IMR-90 (cell line): Measurements from ENCODE around the gene MT3. TPM values are rescaled to one million over a fixed set of nuclear protein-coding genes. Genes with fewer than 3 reads are reported as not detected.

ENCODE experiments used
- ATAC-seq: fragments of 200-7000 bp; cut with Tn5 transposase; 2 replicates; pipeline ENCODE4 v1.9.1; 2020; ENCODE audit warnings: low read depth, mild to moderate bottlenecking, moderate library complexity
- BruUV-seq: library from RNA; stranded (reverse); fragments of 400-500 nt; replicated peaks from 2 replicates; lab custom pipeline; 2021; lab: Mats Ljungman, UMichigan
- CTCF ChIA-PET: fragments of 300-600 bp; formaldehyde crosslinking; extraction: SDS; loops from one replicate; lab custom pipeline; 2021; ENCODE audit warnings: antibody characterized with exemption; lab: Yijun Ruan, JAX
- POLR2A ChIA-PET: fragments of 300-600 bp; sonication (Branson Sonifier 250); formaldehyde crosslinking; loops from one replicate; lab custom pipeline; 2022; ENCODE audit warnings: antibody characterized with exemption; ENCODE audit not compliant: unreplicated experiment; lab: Charles Lee
- DNase-seq: peaks from one replicate; pipeline ENCODE4 v3.0.0; 2013
- H2AFZ ChIP-seq: replicated peaks from 2 replicates; pipeline ENCODE3; 2013; ENCODE audit warnings: low read length, mild to moderate bottlenecking; ENCODE audit not compliant: poor library complexity
- H2AK5ac ChIP-seq: 2 replicates; pipeline ENCODE4 v1.6.1; 2013; ENCODE audit warnings: low read depth, low read length, inconsistent platforms
- H2AK9ac ChIP-seq: replicated peaks from 2 replicates; pipeline ENCODE3; 2013; ENCODE audit warnings: mild to moderate bottlenecking, low read depth, low read length, moderate library complexity; ENCODE audit not compliant: poor library complexity
- H2BK120ac ChIP-seq: 2 replicates; pipeline ENCODE4 v1.6.1; 2013; ENCODE audit warnings: low read depth, low read length, inconsistent platforms
- H2BK15ac ChIP-seq: 3 replicates; pipeline ENCODE4 v1.6.1; 2013; ENCODE audit warnings: low read depth, low read length, inconsistent platforms
- H2BK20ac ChIP-seq: 2 replicates; pipeline ENCODE4 v1.6.1; 2013; ENCODE audit warnings: low read depth, mild to moderate bottlenecking, inconsistent platforms, low read length, moderate library complexity
- H2BK5ac ChIP-seq: 2 replicates; pipeline ENCODE4 v1.6.1; 2013; ENCODE audit warnings: mild to moderate bottlenecking, low read depth, low read length, inconsistent platforms; ENCODE audit not compliant: poor library complexity, severe bottlenecking
- H3K14ac ChIP-seq: replicated peaks from 2 replicates; pipeline ENCODE4 v1.6.1; 2013; ENCODE audit warnings: low read depth, low read length, inconsistent platforms
- H3K18ac ChIP-seq: 2 replicates; pipeline ENCODE4 v1.6.1; 2013; ENCODE audit warnings: low read depth, low read length, control low read depth
- H3K23ac ChIP-seq: 2 replicates; pipeline ENCODE4 v1.6.1; 2013; ENCODE audit warnings: low read depth, low read length, inconsistent platforms
- H3K27ac ChIP-seq: 2 replicates; pipeline ENCODE4 v1.5.1; 2013; ENCODE audit warnings: mild to moderate bottlenecking, control low read depth, low read length; ENCODE audit not compliant: insufficient read depth
- H3K27me3 ChIP-seq: 2 replicates; pipeline ENCODE4 v1.6.1; 2013; ENCODE audit warnings: low read length; ENCODE audit not compliant: control insufficient read depth, insufficient read depth
- H3K36me3 ChIP-seq: 2 replicates; pipeline ENCODE4 v1.6.1; 2013; ENCODE audit warnings: low read length, mixed read lengths; ENCODE audit not compliant: control insufficient read depth, insufficient read depth
- H3K4ac ChIP-seq: 2 replicates; pipeline ENCODE4 v1.6.1; 2013; ENCODE audit warnings: low read depth, low read length, inconsistent platforms
- H3K4me1 ChIP-seq: 2 replicates; pipeline ENCODE4 v1.6.1; 2013; ENCODE audit warnings: low read length, mixed read lengths; ENCODE audit not compliant: control insufficient read depth, insufficient read depth
- H3K4me2 ChIP-seq: 2 replicates; pipeline ENCODE4 v1.6.1; 2013; ENCODE audit warnings: low read depth, mild to moderate bottlenecking, control low read depth, low read length, moderate library complexity
- H3K4me3 ChIP-seq: 2 replicates; pipeline ENCODE4 v1.5.1; 2013; ENCODE audit warnings: low read depth, mild to moderate bottlenecking, control low read depth, low read length, moderate library complexity; ENCODE audit not compliant: insufficient read depth
- H3K56ac ChIP-seq: 2 replicates; pipeline ENCODE4 v1.6.1; 2013; ENCODE audit warnings: low read length, inconsistent platforms; ENCODE audit not compliant: insufficient read depth; ENCODE audit errors: extremely low read depth
- H3K79me1 ChIP-seq, 2 experiments: 2 replicates each; pipeline ENCODE4 v1.6.1; 2013; ENCODE audit warnings: low read length in 2 of 2, inconsistent platforms in 1 of 2, low read depth in 1 of 2
- H3K9ac ChIP-seq: 2 replicates; pipeline ENCODE4 v1.6.1; 2013; ENCODE audit warnings: low read depth, low read length, control low read depth
- H3K9me1 ChIP-seq: 2 replicates; pipeline ENCODE4 v1.6.1; 2013; ENCODE audit warnings: low read length, inconsistent platforms; ENCODE audit not compliant: insufficient read depth
- H3K9me3 ChIP-seq: 2 replicates; pipeline ENCODE4 v1.6.1; 2013; ENCODE audit warnings: low read length; ENCODE audit not compliant: control insufficient read depth, insufficient read depth
- H4K20me1 ChIP-seq: 2 replicates; pipeline ENCODE4 v1.6.1; 2013; ENCODE audit warnings: low read length, inconsistent platforms; ENCODE audit not compliant: insufficient read depth
- H4K5ac ChIP-seq: 2 replicates; pipeline ENCODE4 v1.6.1; 2013; ENCODE audit warnings: mild to moderate bottlenecking, low read depth, low read length, control low read depth
- H4K8ac ChIP-seq, 2 experiments: 2 replicates each; pipeline ENCODE4 v1.6.1; 2013; ENCODE audit warnings: low read depth in 2 of 2, low read length in 2 of 2, control low read depth in 1 of 2, inconsistent platforms in 1 of 2
- H4K91ac ChIP-seq: 2 replicates; pipeline ENCODE4 v1.6.1; 2013; ENCODE audit warnings: low read depth, low read length, inconsistent platforms; ENCODE audit not compliant: insufficient read depth
- BHLHE40 ChIP-seq: fragments of 150-350 bp; IDR thresholded peaks from 2 replicates; pipeline ENCODE4 v1.6.1; 2016; ENCODE audit warnings: mild to moderate bottlenecking, low read depth, low read length
- CEBPB ChIP-seq: IDR thresholded peaks from 2 replicates; pipeline ENCODE4 v1.6.1; 2012; ENCODE audit warnings: low read depth, low read length, improper control_type of control experiment
- CHD1 ChIP-seq: IDR thresholded peaks from 2 replicates; pipeline ENCODE4 v1.6.1; 2012; ENCODE audit warnings: low read depth, low read length, improper control_type of control experiment
- ELK1 ChIP-seq: fragments of 150-350 bp; IDR thresholded peaks from 2 replicates; pipeline ENCODE4 v1.6.1; 2016; ENCODE audit warnings: low read depth, mild to moderate bottlenecking, low read length, moderate library complexity, borderline replicate concordance
- FOS ChIP-seq: fragments of 150-350 bp; IDR thresholded peaks from 2 replicates; pipeline ENCODE4 v1.6.1; 2016; ENCODE audit warnings: low read depth, low read length
- MAFK ChIP-seq: IDR thresholded peaks from 2 replicates; pipeline ENCODE4 v1.6.1; 2012; ENCODE audit warnings: low read depth, low read length, improper control_type of control experiment
- MAZ ChIP-seq: IDR thresholded peaks from 2 replicates; pipeline ENCODE4 v1.6.1; 2012; ENCODE audit warnings: low read depth, mild to moderate bottlenecking, low read length, improper control_type of control experiment, moderate library complexity, borderline replicate concordance
- NFE2L2 ChIP-seq: fragments of 150-350 bp; IDR thresholded peaks from 2 replicates; pipeline ENCODE4 v1.6.1; 2016; ENCODE audit warnings: low read depth, mild to moderate bottlenecking, low read length
- RCOR1 ChIP-seq: IDR thresholded peaks from 2 replicates; pipeline ENCODE4 v1.6.1; 2012; ENCODE audit warnings: mild to moderate bottlenecking, low read length, improper control_type of control experiment; ENCODE audit not compliant: insufficient replicate concordance
- RFX5 ChIP-seq: IDR thresholded peaks from 2 replicates; pipeline ENCODE4 v1.8.0; 2012; ENCODE audit warnings: low read depth, mild to moderate bottlenecking, low read length, moderate library complexity
- WGBS, 2 experiments: methylation state at CpG; one replicate each; pipeline versions ENCODE4 v1.1.5 to v1.1.7; 2013; ENCODE audit warnings: missing lambda C conversion rate in 2 of 2; ENCODE audit not compliant: insufficient read length in 1 of 2; ENCODE audit errors: extremely low coverage in 2 of 2; 5-methylcytosine and 5-hydroxymethylcytosine counted together
- dilution Hi-C: fragments of 300-500 bp; cut with HindIII; formaldehyde crosslinking; loops from one replicate; pipeline ENCODE4 v1.14.3; 2018; ENCODE audit warnings: low sequenced_read_pairs; ENCODE audit not compliant: unreplicated experiment
- in situ Hi-C: fragments of 300-500 bp; cut with MboI; formaldehyde crosslinking; loops from 3 replicates; pipeline ENCODE4 v1.14.3; 2019; ENCODE audit warnings: low sequenced_read_pairs, inconsistent platforms, mixed read lengths
- intact Hi-C: fragments of 100-400 bp; cut with micrococcal nuclease; formaldehyde crosslinking; loops from 2 replicates; pipeline ENCODE4 v1.10.0; 2022
- polyA plus RNA-seq, 3 experiments: library from polyadenylated mRNA; depleted of rRNA; stranded (reverse); fragments of >200 nt; gene quantifications; 2 replicates each; pipeline ENCODE4 v1.2.3, GENCODE V29; 2012; ENCODE audit warnings: low replicate concordance in 1 of 3
- total RNA-seq: library from RNA; depleted of rRNA; stranded (reverse); fragments of >200 nt; gene quantifications from 2 replicates; pipeline ENCODE4 v1.2.3, GENCODE V29; 2012
- TF ChIP-seq, protein P1 (sequence below): conservative IDR thresholded peaks from 2 replicates; pipeline ENCODE4 v1.5.1; 2012; ENCODE audit warnings: mild to moderate bottlenecking, low read depth, low read length, improper control_type of control experiment

The MT3 gene
- total and polyA plus RNA-seq, 2 of the 4 experiments (the other 2 are of a cell fraction), result 0.62 TPM; not detected in 1

DNA sequence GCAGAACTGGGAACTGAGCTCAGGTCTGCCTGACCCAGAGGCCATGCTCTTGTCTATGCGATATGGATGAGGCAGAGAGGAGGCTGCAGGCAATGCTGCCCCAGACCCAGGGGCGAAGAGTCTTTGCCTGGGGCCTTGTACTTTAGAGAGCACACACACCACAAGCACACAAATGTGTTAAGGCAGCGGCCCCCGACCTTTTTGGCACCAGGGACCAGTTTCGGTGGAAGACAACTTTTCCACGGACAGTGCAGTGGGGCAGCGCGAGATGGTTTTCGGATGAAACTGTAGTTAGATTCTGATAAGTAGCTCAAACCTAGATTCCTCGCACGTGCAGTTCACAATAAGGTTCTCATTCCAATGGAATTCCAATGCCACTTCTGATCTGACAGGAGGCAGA lies 17.8 kb upstream of the MT3 start:
- H2AK5ac ChIP-seq, result no peak overlapping the region
- no peak overlapping the region for H3K4me3 ChIP-seq

More for the DNA sequence above, 17.8 kb upstream of the MT3 start:
- Histone ChIP-seq H2AK9ac (no peak overlapping the region), H3K27ac (no peak overlapping the region), H2BK120ac (no peak overlapping the region), H4K5ac (no peak overlapping the region), H3K18ac (no peak overlapping the region), H3K27me3 (peaks cover 37% of the 10 kb centered on the region), H3K4me1 (no peaks in the 10 kb centered on the region), H4K8ac (no peak overlapping the region), H3K4ac (no peak overlapping the region), H2AFZ (no peak overlapping the region), H4K91ac (no peak overlapping the region), H3K9ac (no peak overlapping the region), H2BK5ac (no peak overlapping the region), H3K36me3 (no peaks in the 10 kb centered on the region), H3K4me2 (no peak overlapping the region), H3K9me1 (no peaks in the 10 kb centered on the region), H3K14ac (no peak overlapping the region), H3K9me3 (0 out of 2 replicates have a peak, but pooled peaks cover 1% of the 10 kb centered on the region), H4K20me1 (no peaks in the 10 kb centered on the region), H3K79me1 (no peaks in the 10 kb centered on the region), H3K23ac (no peak overlapping the region), H2BK15ac (no peak overlapping the region), H3K56ac (no peak overlapping the region), H2BK20ac (no peak overlapping the region)
- DNase-seq (no peak), ATAC-seq (no peak)
- no peak for TF ChIP-seq RFX5
- no peak for TF ChIP-seq BHLHE40
- TF ChIP-seq CEBPB, result no peak
- TF ChIP-seq RCOR1, result no peak
- no peak for TF ChIP-seq FOS
- no peak for TF ChIP-seq MAFK
- TF ChIP-seq, protein P1, sequence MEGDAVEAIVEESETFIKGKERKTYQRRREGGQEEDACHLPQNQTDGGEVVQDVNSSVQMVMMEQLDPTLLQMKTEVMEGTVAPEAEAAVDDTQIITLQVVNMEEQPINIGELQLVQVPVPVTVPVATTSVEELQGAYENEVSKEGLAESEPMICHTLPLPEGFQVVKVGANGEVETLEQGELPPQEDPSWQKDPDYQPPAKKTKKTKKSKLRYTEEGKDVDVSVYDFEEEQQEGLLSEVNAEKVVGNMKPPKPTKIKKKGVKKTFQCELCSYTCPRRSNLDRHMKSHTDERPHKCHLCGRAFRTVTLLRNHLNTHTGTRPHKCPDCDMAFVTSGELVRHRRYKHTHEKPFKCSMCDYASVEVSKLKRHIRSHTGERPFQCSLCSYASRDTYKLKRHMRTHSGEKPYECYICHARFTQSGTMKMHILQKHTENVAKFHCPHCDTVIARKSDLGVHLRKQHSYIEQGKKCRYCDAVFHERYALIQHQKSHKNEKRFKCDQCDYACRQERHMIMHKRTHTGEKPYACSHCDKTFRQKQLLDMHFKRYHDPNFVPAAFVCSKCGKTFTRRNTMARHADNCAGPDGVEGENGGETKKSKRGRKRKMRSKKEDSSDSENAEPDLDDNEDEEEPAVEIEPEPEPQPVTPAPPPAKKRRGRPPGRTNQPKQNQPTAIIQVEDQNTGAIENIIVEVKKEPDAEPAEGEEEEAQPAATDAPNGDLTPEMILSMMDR, result no peak
- no peak for TF ChIP-seq MAZ
- no peak for TF ChIP-seq NFE2L2
- no peak for TF ChIP-seq CHD1
- TF ChIP-seq ELK1, result no peak
- ChIA-PET CTCF (no interaction called here), POLR2A (no interaction called here)
- in situ Hi-C loops (no loop called here), dilution Hi-C loops (no loop called here), intact Hi-C loops (no loop called here)
- no CpG with 5 or more reads among the region's 11 CpGs for WGBS, 2 experiments
- BruUV-seq, result no TSS peak
